CD4-positive, alpha-beta T cell (primary cell): Measurements from ENCODE around the gene PPP2R5D. TPM values are rescaled to one million over a fixed set of nuclear protein-coding genes. Genes with fewer than 3 reads are reported as not detected.

Experiments used
- ATAC-seq: fragments of 200-7000 bp; cut with Tn5 transposase; one replicate; pipeline ENCODE4 v1.10.0; 2022; ENCODE audit warnings: mild to moderate bottlenecking; ENCODE audit not compliant: poor library complexity
- CTCF ChIA-PET: fragments of 350-600 bp; sonication (Branson Sonifier 250); formaldehyde crosslinking; loops from one replicate; lab custom pipeline; 2021; ENCODE audit warnings: antibody characterized with exemption, inconsistent platforms; lab: Charles Lee
- POLR2A ChIA-PET: fragments of 350-600 bp; sonication (Branson Sonifier 250); formaldehyde crosslinking; loops from one replicate; lab custom pipeline; 2021; ENCODE audit warnings: antibody characterized with exemption, inconsistent platforms; lab: Charles Lee
- DNase-seq, 14 experiments: peaks; one replicate each; pipeline ENCODE4 v3.0.0-alpha.2; 2013 to 2020; ENCODE audit warnings: mixed read lengths in 2 of 14
- H3K27ac ChIP-seq, 2 donors: one replicate each; pipeline versions ENCODE4 v1.5.1 to v1.7.0; 2013; ENCODE audit warnings: low read length in 2 of 2, low read depth in 1 of 2, mild to moderate bottlenecking in 1 of 2
- H3K27me3 ChIP-seq, 2 experiments: 1 replicate in 1 of 2; 2 replicates in 1 of 2; pipeline versions ENCODE4 v1.6.1 to v1.7.0; 2013; ENCODE audit warnings: low read length in 2 of 2, control low read depth in 1 of 2, mild to moderate bottlenecking in 1 of 2, moderate library complexity in 1 of 2; ENCODE audit not compliant: insufficient read depth in 2 of 2, control insufficient read depth in 1 of 2
- H3K36me3 ChIP-seq: one replicate; pipeline ENCODE4 v1.6.1; 2013; ENCODE audit warnings: low read length, control low read depth; ENCODE audit not compliant: insufficient read depth
- H3K4me1 ChIP-seq: one replicate; pipeline ENCODE4 v1.6.1; 2013; ENCODE audit warnings: low read length, control low read depth; ENCODE audit not compliant: insufficient read depth
- H3K4me3 ChIP-seq: one replicate; pipeline ENCODE4 v1.5.1; 2013; ENCODE audit warnings: mild to moderate bottlenecking, low read length, moderate library complexity
- H3K9me3 ChIP-seq, 2 experiments: 1 replicate in 1 of 2; 2 replicates in 1 of 2; pipeline versions ENCODE4 v1.6.1 to v1.7.0; 2013; ENCODE audit warnings: low read length in 2 of 2, mild to moderate bottlenecking in 2 of 2, control low read depth in 1 of 2, moderate library complexity in 1 of 2; ENCODE audit not compliant: control insufficient read depth in 1 of 2, insufficient read depth in 1 of 2
- H3K27ac Mint-ChIP-seq: one replicate; pipeline ENCODE4 v1.8.0; 2020; ENCODE audit warnings: mixed read lengths
- H3K27me3 Mint-ChIP-seq: one replicate; pipeline ENCODE4 v1.8.0; 2021; ENCODE audit warnings: mixed read lengths
- H3K36me3 Mint-ChIP-seq: one replicate; pipeline ENCODE4 v1.8.0; 2021; ENCODE audit warnings: low read depth, mixed read lengths
- H3K4me1 Mint-ChIP-seq: one replicate; pipeline ENCODE4 v1.8.0; 2021; ENCODE audit warnings: low read depth, mixed read lengths
- H3K4me3 Mint-ChIP-seq: one replicate; pipeline ENCODE4 v1.8.0; 2020; ENCODE audit warnings: mild to moderate bottlenecking, mixed read lengths
- H3K9me3 Mint-ChIP-seq: one replicate; pipeline ENCODE4 v1.8.0; 2020; ENCODE audit warnings: mixed read lengths
- CTCF ChIP-seq: fragments of 200-600 bp; IDR thresholded peaks from one replicate; pipeline ENCODE4 v1.8.0; 2022; ENCODE audit warnings: antibody characterized with exemption, mild to moderate bottlenecking
- intact Hi-C, 2 experiments: fragments of 100-400 bp; cut with DNase I in 1 of 2; cut with micrococcal nuclease in 1 of 2; formaldehyde crosslinking; loops; one replicate each; pipeline versions ENCODE4 v1.15.1 to v1.9.0; 2023 to 2025; cut with DNase I, micrococcal nuclease
- total RNA-seq, 174 experiments: library from RNA in 2 of 174; stranded (reverse) in 2 of 174; gene quantifications; one replicate each; pipeline ENCODE4 v1.2.3 and lab custom pipeline; 2021 to 2026

The PPP2R5D gene
- total RNA-seq, 2 experiments from 2014 or later: 15.3 to 17.5 TPM

- Mint-ChIP-seq H3K9me3 (no peaks in the 10 kb centered on the region), H3K4me1 (peaks cover 20% of the 10 kb centered on the region), H3K4me3 (no peak overlapping the region), H3K27ac (no peak overlapping the region), H3K27me3 (no peaks in the 10 kb centered on the region), H3K36me3 (peaks cover 30% of the 10 kb centered on the region)
- Histone ChIP-seq H3K9me3 (no peaks in the 10 kb centered on the region), H3K27ac (no peak overlapping the region), H3K4me3 (no peak overlapping the region), H3K27me3 (no peaks in the 10 kb centered on the region), H3K36me3 (peaks cover 43% of the 10 kb centered on the region), H3K4me1 (peaks cover 15% of the 10 kb centered on the region)
- CTCF ChIA-PET: no interaction called here
- DNase-seq: peak in 8 of 14 experiments; percentile 16 to 65 (median 34)
- POLR2A ChIA-PET: interaction anchor here (1.6 to 1.9 kb wide), 2 partner anchors 15 to 50 kb away, joined by 5 to 9 read pairs; partner anchors contain the start of genes KLHDC3, MEA1 and PEX6
- ATAC-seq: no peak
- intact Hi-C loops: no loop called here
- no peak for TF ChIP-seq CTCF
Observed at GRCh38 chr6:42963855-42964605, 20.3 kb upstream of the PPP2R5D start.

GRCh38 chr6:42966571-42966970 lies 17.8 kb upstream of the PPP2R5D start:
- TF ChIP-seq CTCF: no peak
- POLR2A ChIA-PET: interaction anchor here (1.5 kb wide), 1 partner anchor 37 kb away, joined by 5 read pairs; the partner anchor contains the start of gene CNPY3

GRCh38 chr6:42967228-42967627 lies 17.1 kb upstream of the PPP2R5D start:
- POLR2A ChIA-PET: interaction anchor here (0.9 kb wide), 1 partner anchor 11 kb away, joined by 3 read pairs; the partner anchor contains the start of gene PEX6
- CTCF ChIA-PET: no interaction called here

More at GRCh38 chr6:42966571-42966970, 17.8 kb upstream of the PPP2R5D start:
- Histone ChIP-seq H3K9me3 (no peaks in the 10 kb centered on the region), H3K27ac (no peak overlapping the region), H3K4me1 (no peaks in the 10 kb centered on the region), H3K4me3 (no peak overlapping the region), H3K36me3 (peaks cover 52% of the 10 kb centered on the region), H3K27me3 (no peaks in the 10 kb centered on the region)
- H3K4me1 Mint-ChIP-seq: no peaks in the 10 kb centered on the region
- ATAC-seq: no peak
- no peaks in the 10 kb centered on the region for H3K9me3 Mint-ChIP-seq
- H3K36me3 Mint-ChIP-seq: peaks cover 31% of the 10 kb centered on the region
- no peak overlapping the region for H3K27ac Mint-ChIP-seq
- CTCF ChIA-PET: no interaction called here
- DNase-seq: no peak
- intact Hi-C loops: loop anchor here in 1 of 2 experiments (5.0 kb wide), 1 partner anchor 176 kb away; no protein-coding TSS in a partner anchor
- no peaks in the 10 kb centered on the region for H3K27me3 Mint-ChIP-seq
- H3K4me3 Mint-ChIP-seq: no peak overlapping the region

More at GRCh38 chr6:42967228-42967627, 17.1 kb upstream of the PPP2R5D start:
- intact Hi-C loops: loop anchor here in 1 of 2 experiments (5.0 kb wide), 1 partner anchor 175 kb away; no protein-coding TSS in a partner anchor
- no peak for TF ChIP-seq CTCF
- Histone ChIP-seq H3K36me3 (peaks cover 50% of the 10 kb centered on the region), H3K4me1 (no peaks in the 10 kb centered on the region), H3K27ac (no peak overlapping the region), H3K4me3 (no peak overlapping the region), H3K9me3 (no peaks in the 10 kb centered on the region), H3K27me3 (no peaks in the 10 kb centered on the region)
- Mint-ChIP-seq H3K36me3 (peaks cover 31% of the 10 kb centered on the region), H3K4me3 (no peak overlapping the region), H3K9me3 (no peaks in the 10 kb centered on the region), H3K27ac (no peak overlapping the region), H3K27me3 (no peaks in the 10 kb centered on the region), H3K4me1 (no peaks in the 10 kb centered on the region)
- ATAC-seq: no peak
- DNase-seq: no peak
